Measurements from ENCODE around the gene IFT80. TPM values are rescaled to one million over a fixed set of nuclear protein-coding genes. Genes with fewer than 3 reads are reported as not detected.

IFT80 gene
- polyA plus RNA-seq, 1 donor (not counting 4 experiments of a cell fraction or from before 2014, with no cell fraction given), result 23.6 TPM

- H3K4me1 ChIP-seq (ENCODE audit: control insufficient read depth, extremely low read depth, insufficient read depth, low read length), result no peaks in the 10 kb centered on the region
- peaks cover 5 to 17% of the 10 kb centered on the region in 2 experiments for H3K36me3 ChIP-seq (ENCODE audit: control insufficient read depth in 2 of 2, extremely low read depth in 1 of 2, insufficient read depth in 2 of 2, low read length in 2 of 2)
- dilution Hi-C loops (cut with MboI; ENCODE audit: extremely low pct_ligation_motif_present, low sequenced_read_pairs), result no loop called here
Measured at GRCh38 chr3:160437083-160437455, 38.0 kb upstream of the IFT80 start.

GRCh38 chr3:160435747-160436146 is 36.7 kb upstream of the IFT80 start:
- Histone ChIP-seq H3K4me1 (ENCODE audit: control insufficient read depth, extremely low read depth, insufficient read depth, low read length) (no peaks in the 10 kb centered on the region), H3K9ac (ENCODE audit: control insufficient read depth, extremely low read depth, insufficient read depth, low read length) (no peak overlapping the region), H3K27me3 (ENCODE audit: control insufficient read depth, extremely low read depth, insufficient read depth, low read length) (no peaks in the 10 kb centered on the region), H3K27ac (ENCODE audit: control insufficient read depth, insufficient read depth, low read length) (no peak overlapping the region), H3K9me3 (ENCODE audit: control insufficient read depth, low read depth, low read length) (no peaks in the 10 kb centered on the region), H3K9me1 (ENCODE audit: control insufficient read depth, extremely low read depth, insufficient read depth, low read length) (no peaks in the 10 kb centered on the region), H3K36me3 (ENCODE audit: control insufficient read depth in 2 of 2, extremely low read depth in 1 of 2, insufficient read depth in 2 of 2, low read length in 2 of 2) (peaks cover 5 to 17% of the 10 kb centered on the region in 2 experiments), H4K20me1 (ENCODE audit: control insufficient read depth, extremely low read depth, insufficient read depth, low read length) (no peaks in the 10 kb centered on the region), H3K79me2 (ENCODE audit: control insufficient read depth, insufficient read depth, low read length) (peaks cover 41% of the 10 kb centered on the region), H3K4me3 (ENCODE audit: control insufficient read depth in 2 of 3, extremely low read depth in 1 of 3, insufficient read depth in 2 of 3, low read depth in 1 of 3, low read length in 3 of 3) (no peak overlapping the region), H3K4me2 (ENCODE audit: control insufficient read depth, extremely low read depth, insufficient read depth, low read depth, low read length) (no peak overlapping the region), H2AFZ (ENCODE audit: control insufficient read depth, low read length) (no peak overlapping the region)
- DNase-seq (ENCODE audit: low read depth, low spot score), result no peak
- FAIRE-seq, result peak; percentile 20
- TF ChIP-seq CTCF (optimal IDR thresholded peaks at IDR 0.05 in 1 of 3, IDR thresholded peaks at IDR 0.05 in 1 of 3, conservative IDR thresholded peaks at IDR 0.05 in 1 of 3; ENCODE audit: extremely low read depth in 1 of 3, insufficient read depth in 2 of 3, low read length in 3 of 3), result no peak
- no peak for TF ChIP-seq EZH2 (IDR thresholded peaks at IDR 0.05; ENCODE audit: low read length)
- dilution Hi-C loops (cut with MboI; ENCODE audit: extremely low pct_ligation_motif_present, low sequenced_read_pairs), result no loop called here

More at GRCh38 chr3:160437083-160437455, 38.0 kb upstream of the IFT80 start:
- peaks cover 52% of the 10 kb centered on the region for H3K79me2 ChIP-seq (ENCODE audit: control insufficient read depth, insufficient read depth, low read length)
- H3K27ac ChIP-seq (ENCODE audit: control insufficient read depth, insufficient read depth, low read length), result no peak overlapping the region
- no peak overlapping the region for H3K9ac ChIP-seq (ENCODE audit: control insufficient read depth, extremely low read depth, insufficient read depth, low read length)
- FAIRE-seq, result no peak
- H3K4me2 ChIP-seq (ENCODE audit: control insufficient read depth, extremely low read depth, insufficient read depth, low read depth, low read length), result no peak overlapping the region
- H3K27me3 ChIP-seq (ENCODE audit: control insufficient read depth, extremely low read depth, insufficient read depth, low read length), result no peaks in the 10 kb centered on the region
- DNase-seq (ENCODE audit: low read depth, low spot score), result no peak
- no peak overlapping the region for H2AFZ ChIP-seq (ENCODE audit: control insufficient read depth, low read length)
- no peaks in the 10 kb centered on the region for H3K9me3 ChIP-seq (ENCODE audit: control insufficient read depth, low read depth, low read length)
- H4K20me1 ChIP-seq (ENCODE audit: control insufficient read depth, extremely low read depth, insufficient read depth, low read length), result no peaks in the 10 kb centered on the region
- TF ChIP-seq CTCF (optimal IDR thresholded peaks at IDR 0.05 in 1 of 3, IDR thresholded peaks at IDR 0.05 in 1 of 3, conservative IDR thresholded peaks at IDR 0.05 in 1 of 3; ENCODE audit: extremely low read depth in 1 of 3, insufficient read depth in 2 of 3, low read length in 3 of 3) (no peak), EZH2 (IDR thresholded peaks at IDR 0.05; ENCODE audit: low read length) (no peak)
- H3K4me3 ChIP-seq (ENCODE audit: control insufficient read depth in 2 of 3, extremely low read depth in 1 of 3, insufficient read depth in 2 of 3, low read depth in 1 of 3, low read length in 3 of 3), result no peak overlapping the region
- no peaks in the 10 kb centered on the region for H3K9me1 ChIP-seq (ENCODE audit: control insufficient read depth, extremely low read depth, insufficient read depth, low read length)

Measured in keratinocyte (primary cell).